ENCODE measurements around the gene KRTAP10-12. TPM values are rescaled to one million over a fixed set of nuclear protein-coding genes. Genes with fewer than 3 reads are reported as not detected.

KRTAP10-12 gene
- total and polyA plus RNA-seq, 2 of the 13 experiments (the other 11 are each of a cell fraction or from before 2014, with no cell fraction given), result not detected

- TF ChIP-seq ATF4 (CRISPR knock-in tag; IDR thresholded peaks at IDR 0.05), result peak in 1 of 2 experiments; percentile 74; a peak in 2 of 4 replicates
- peak; percentile 70 for TF ChIP-seq ZFX (CRISPR knock-in tag; IDR thresholded peaks at IDR 0.05; ENCODE audit: low read depth)
- peak; percentile 59; the same call in 1 of the 2 replicates for TF ChIP-seq RXRB (CRISPR knock-in tag; IDR thresholded peaks at IDR 0.05; ENCODE audit: borderline replicate concordance)
- TF ChIP-seq ZNF230 (CRISPR knock-in tag; IDR thresholded peaks at IDR 0.05), result peak; percentile 43; the same call in 1 of the 2 replicates
- no peak; the same call in 1 of the 2 replicates for TF ChIP-seq PITX1 (CRISPR knock-in tag; IDR thresholded peaks at IDR 0.05)
- TF ChIP-seq AKAP8 (CRISPR knock-in tag; IDR thresholded peaks at IDR 0.05), result no peak
- no peak for TF ChIP-seq FOXA1 (IDR thresholded peaks at IDR 0.05)
- TF ChIP-seq FOXA1 (CRISPR knock-in tag; IDR thresholded peaks at IDR 0.05), result peak; percentile 9; the same call in 1 of the 2 replicates
- no peak for TF ChIP-seq ZNF589 (CRISPR knock-in tag; conservative IDR thresholded peaks at IDR 0.05)
- no peak for TF ChIP-seq ZNF777 (CRISPR knock-in tag; IDR thresholded peaks at IDR 0.05)
- peak; percentile 23; the same call in 1 of the 2 replicates for TF ChIP-seq MYC (CRISPR knock-in tag; IDR thresholded peaks at IDR 0.05; ENCODE audit: borderline replicate concordance)
- TF ChIP-seq SYNCRIP (IDR thresholded peaks at IDR 0.05; ENCODE audit: insufficient read depth, low read depth, low read length), result no peak
- TF ChIP-seq DZIP1 (CRISPR knock-in tag; IDR thresholded peaks at IDR 0.05), result no peak
- TF ChIP-seq ZNF101 (CRISPR knock-in tag; IDR thresholded peaks at IDR 0.05; ENCODE audit: borderline replicate concordance, low read depth), result no peak
- TF ChIP-seq ZNF672 (CRISPR knock-in tag; IDR thresholded peaks at IDR 0.05), result no peak
- 0 out of 2 replicates have a peak, but pooled peaks have one; percentile 43 for TF ChIP-seq ZNF724P (CRISPR knock-in tag; IDR thresholded peaks at IDR 0.05; ENCODE audit: borderline replicate concordance)
- peak; percentile 32; the same call in 1 of the 2 replicates for TF ChIP-seq KAT8 (CRISPR knock-in tag; IDR thresholded peaks at IDR 0.05)
- TF ChIP-seq MTA1 (CRISPR knock-in tag; IDR thresholded peaks at IDR 0.05; ENCODE audit: borderline replicate concordance), result peak; percentile 59; the same call in 1 of the 2 replicates
- TF ChIP-seq IKZF1 (IDR thresholded peaks at IDR 0.05), result no peak
- peak; percentile 66; the same call in 1 of the 2 replicates for TF ChIP-seq ZNF441 (CRISPR knock-in tag; IDR thresholded peaks at IDR 0.05; ENCODE audit: borderline replicate concordance)
- no peak for TF ChIP-seq SATB2 (CRISPR knock-in tag; IDR thresholded peaks at IDR 0.05)
- no peak for TF ChIP-seq LCORL (IDR thresholded peaks at IDR 0.05)
- TF ChIP-seq LCORL (CRISPR knock-in tag; IDR thresholded peaks at IDR 0.05), result peak; percentile 63
- TF ChIP-seq ETV6 (CRISPR knock-in tag; conservative IDR thresholded peaks at IDR 0.05), result no peak
- no peak; the same call in 1 of the 2 replicates for TF ChIP-seq ZNF414 (CRISPR knock-in tag; IDR thresholded peaks at IDR 0.05)
Observed at GRCh38 chr21:44702973-44703730, 6.2 kb downstream of the KRTAP10-12 start (continued).
